GM19468 (cell line): ENCODE data around the gene NPB.
A peak's percentile ranks its signal among the peaks of the same experiment; 100 is the strongest.

Experiments used
- ATAC-seq: cut with Tn5 transposase; IDR thresholded peaks from one replicate; pipeline ENCODE4 v1.9.1; 2021; ENCODE audit warnings: mild to moderate bottlenecking, moderate library complexity, moderate number of reproducible peaks; ENCODE audit not compliant: unreplicated experiment; ENCODE audit errors: extremely low read depth

NPB gene

DNA sequence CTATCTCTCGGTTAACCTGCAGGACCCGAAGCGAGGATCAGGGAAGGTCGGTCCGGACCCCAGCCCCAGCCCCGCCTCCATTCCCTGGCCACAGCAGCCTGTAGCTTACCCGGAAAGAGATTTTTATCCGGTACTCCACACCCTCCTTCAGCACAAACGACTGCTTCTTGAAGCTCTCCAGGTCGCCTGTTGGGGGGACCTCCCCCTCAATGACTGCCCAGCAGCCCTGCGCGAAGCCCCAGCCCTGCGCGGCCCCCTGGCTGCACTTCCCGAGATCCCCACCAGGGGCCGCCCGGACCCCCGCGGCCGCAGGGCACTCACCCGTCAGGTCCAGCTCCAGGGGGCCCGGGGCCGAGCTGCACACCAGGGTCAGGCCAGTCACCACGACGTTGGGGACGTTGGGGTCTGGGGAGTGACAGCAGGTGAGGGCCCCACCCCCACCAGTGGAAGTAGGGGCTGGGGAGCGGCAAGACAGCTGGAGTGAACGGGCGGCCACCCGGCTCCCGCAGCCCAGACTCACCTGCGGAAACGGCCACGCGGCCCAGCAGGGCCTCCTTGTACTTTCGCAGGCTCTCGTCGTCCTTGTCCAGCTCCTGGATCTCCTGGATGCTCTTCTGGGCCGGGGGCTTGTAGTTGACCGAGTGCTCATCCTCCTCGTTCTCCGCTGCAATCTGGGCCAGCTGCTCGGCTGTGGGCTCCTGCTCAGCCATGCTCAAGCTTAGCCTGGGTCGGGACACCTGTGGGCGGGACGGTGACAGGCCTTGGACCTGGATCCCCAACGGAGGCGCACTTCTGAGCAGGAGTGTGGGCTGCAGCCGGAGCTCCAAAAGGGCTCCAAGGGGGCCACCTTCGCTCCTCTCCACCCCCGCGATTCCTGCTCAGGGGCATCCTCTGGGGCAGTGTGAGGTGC lies 32.6 kb upstream of the NPB start:
- no peak for ATAC-seq

GRCh38 chr17:81870131-81870980 lies 31.7 kb upstream of the NPB start:
- ATAC-seq = no peak

DNA sequence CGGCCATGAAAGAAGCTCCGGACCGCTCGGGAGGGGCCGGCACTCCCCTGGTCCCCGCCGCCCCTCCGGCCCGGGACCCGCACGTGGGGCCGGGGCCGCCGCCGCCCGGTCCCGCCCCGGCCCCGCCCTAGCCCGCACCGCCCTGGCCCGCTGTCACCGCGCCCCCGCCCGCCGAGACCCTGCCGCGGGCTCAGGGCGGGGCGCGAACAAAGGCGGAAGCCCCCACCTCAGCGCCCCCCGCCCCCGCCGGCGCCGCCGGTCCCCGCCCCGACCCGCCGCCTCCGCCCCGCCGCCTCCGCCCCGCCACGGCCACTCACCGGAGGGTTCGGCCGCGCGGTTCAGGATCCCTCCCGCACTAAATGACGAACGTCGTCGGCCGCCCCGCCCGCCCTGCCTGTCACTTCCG lies 31.1 kb upstream of the NPB start, which contains the start of gene ARHGDIA:
Gene ARHGDIA, minus strand, starts transcription at position 357 of the 406 bp plus-strand sequence. CDS start 1,407 bp downstream, outside the sequence.
- ATAC-seq = peak; percentile 9

DNA sequence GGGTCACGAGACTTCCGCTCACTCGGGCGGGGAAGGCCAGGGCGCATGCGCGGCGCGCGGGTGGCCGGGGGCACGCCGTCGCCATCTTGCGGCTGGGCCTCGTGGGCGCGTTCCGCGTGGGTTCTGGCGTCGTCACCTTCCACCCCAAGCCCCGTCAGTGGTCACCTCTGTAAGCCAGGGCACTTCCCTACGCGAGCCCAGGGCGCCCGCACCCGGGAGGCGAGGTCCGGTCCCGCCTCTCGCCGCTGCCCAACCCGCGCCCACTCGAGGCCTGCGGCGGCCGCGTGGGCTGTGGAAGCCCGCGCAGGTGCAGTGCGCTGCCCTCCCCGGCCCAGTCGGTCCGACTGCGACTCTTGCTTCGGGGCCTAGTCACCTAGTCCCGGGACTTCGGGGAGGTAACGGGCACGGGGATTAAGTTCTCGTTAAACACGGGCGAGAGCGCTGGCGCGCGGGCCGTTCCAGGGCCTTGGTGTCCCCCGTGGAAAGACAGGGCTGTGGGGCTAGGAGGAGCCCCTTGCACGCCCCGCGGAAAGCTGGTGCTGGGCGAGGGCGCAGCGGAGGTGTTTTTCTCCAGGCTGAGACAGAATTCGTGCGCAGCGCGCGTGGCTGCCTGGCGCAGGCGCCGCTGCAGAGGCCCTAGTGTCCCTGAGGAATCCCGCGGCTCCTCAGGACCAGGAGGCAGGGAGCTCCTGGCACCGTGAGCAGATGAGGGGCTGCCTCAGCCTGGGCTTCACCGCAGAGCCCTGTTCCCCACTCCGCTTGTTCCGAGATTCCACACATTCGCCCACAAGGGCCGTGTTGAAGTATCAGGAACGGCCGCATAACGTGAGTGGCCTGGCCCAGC lies 30.4 kb upstream of the NPB start:
- ATAC-seq = peak; percentile 16

DNA sequence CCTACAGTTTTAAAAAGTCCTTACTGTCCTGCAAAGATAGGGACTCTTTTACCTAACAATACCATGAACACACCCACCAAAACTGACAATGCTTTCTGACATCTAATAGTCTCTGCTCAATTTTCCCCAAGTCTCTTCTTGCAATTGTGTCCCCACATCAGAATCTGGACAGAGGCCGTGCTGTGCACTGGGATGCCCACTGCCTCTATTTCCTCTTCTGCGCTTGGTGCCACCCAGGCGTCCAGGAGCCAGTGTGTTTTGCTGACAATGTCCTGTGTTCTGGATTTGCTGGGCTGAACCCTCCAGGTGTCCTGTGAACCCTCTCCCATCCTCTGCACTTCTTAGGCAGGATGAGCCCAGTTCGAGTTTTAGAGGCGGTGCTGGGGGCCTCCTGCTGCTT lies 24.5 kb upstream of the NPB start:
- ATAC-seq = no peak

DNA sequence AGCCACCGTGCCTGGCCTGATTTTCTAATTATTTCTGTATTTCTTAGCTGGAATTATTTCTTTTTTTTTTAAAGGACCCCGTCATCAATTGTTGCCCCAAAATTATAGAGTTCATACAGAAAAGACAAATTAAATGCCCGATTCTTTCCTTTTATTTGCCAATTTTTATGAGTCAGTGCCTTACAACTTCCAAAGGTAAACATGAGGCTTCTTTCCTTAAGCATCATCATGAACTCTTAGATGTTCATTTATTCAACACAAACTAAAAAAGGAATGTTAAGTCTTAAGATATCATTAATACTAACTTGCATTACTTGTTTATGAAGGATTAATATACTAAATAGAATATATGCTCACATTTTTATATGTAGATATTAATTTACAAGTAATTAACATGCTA lies 23.7 kb upstream of the NPB start:
- ATAC-seq = no peak

DNA sequence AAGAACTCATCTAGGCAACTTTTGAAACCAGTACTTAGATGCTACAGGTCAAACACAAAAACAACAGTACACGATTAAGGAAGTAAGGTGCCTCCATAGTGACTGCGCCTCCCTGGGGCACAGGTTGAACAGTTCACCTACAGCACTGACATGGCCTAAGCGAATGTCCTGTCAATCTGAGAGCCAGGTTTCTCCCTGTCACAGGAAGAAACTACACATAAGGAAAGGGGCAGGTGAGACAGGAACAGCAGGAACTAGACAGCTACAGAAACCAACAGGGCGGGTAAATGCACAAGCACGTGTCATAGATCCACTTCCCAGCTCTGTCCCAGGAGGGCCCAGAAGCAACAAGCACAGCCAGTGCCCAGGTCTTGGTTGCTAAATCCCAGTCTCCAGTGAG lies 22.9 kb upstream of the NPB start:
- no peak for ATAC-seq

- no peak for ATAC-seq
Observed at GRCh38 chr17:81884520-81884919, 17.5 kb upstream of the NPB start.

DNA sequence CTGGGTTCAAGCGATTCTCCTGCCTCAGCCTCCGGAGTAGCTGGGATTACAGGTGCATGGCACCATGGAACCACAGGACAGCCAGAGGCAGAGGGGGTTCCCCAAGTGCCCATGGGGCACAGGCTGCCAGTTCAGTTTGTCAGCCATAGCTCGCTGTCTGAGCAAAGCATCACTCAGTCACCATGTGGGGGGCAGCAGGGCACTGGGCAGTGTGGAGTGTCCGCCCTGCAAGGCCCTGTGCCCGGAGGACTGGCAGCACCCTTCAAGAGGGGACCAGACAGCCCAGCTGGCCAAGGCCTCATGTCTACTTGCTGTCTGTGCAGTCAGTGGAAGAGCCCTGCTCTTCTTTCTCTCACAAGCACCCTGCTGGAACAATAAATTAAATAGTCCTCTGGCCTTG lies 17.1 kb upstream of the NPB start:
- no peak for ATAC-seq

GRCh38 chr17:81885454-81885853 lies 16.6 kb upstream of the NPB start:
- no peak for ATAC-seq

GRCh38 chr17:81885869-81886548 lies 16.0 kb upstream of the NPB start:
- no peak for ATAC-seq

GRCh38 chr17:81888105-81888987 lies 13.7 kb upstream of the NPB start:
- ATAC-seq = no peak

DNA sequence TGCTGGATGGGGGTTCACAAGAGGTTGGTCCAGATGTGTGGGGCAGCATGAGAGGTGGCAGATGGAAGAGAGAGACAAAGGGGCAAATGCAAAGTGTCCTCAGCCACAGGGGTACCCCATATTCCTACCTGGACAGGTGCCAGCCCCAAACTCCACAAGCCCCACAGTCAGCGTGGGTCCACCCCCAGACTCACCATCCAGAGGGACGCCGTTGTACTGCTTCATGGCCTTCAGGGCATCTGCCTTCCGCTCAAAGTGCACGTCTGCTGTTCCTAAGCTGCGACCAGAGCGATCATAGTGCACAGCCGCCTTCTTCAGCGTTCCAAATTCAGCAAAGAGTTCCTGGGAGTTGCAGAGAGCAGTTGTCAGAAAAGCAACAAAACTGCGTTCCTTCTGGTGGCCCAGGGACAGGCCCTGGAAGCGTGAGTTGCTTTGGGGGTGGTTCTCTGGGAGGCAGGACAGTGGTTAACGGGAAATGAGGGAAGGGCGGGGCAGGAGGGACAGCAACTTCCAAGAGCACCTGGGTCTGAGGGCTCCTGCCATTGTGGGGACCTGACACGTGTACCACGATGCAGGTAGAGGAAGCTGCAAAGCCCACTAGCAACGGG lies 12.9 kb upstream of the NPB start:
- no peak for ATAC-seq

DNA sequence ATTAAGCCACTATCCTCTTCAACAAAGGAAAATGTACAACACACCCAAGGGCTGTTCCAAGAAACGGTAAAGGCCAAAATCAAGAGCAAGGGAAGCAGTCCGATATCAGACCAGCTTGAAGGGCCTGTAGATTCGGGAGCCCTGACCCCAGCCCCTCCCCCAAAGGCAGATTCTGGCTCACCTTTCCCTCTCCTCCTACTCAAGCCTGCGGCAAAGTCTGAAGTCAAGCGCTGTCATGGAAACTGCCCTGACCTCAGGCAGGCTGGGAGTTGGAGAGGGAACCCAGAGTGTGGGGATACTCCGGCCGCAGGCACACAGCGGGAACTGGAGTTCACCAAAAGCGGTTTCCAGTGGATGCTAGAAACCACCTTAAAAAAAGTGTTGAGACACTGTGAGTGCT lies 12.4 kb upstream of the NPB start:
- no peak for ATAC-seq

DNA sequence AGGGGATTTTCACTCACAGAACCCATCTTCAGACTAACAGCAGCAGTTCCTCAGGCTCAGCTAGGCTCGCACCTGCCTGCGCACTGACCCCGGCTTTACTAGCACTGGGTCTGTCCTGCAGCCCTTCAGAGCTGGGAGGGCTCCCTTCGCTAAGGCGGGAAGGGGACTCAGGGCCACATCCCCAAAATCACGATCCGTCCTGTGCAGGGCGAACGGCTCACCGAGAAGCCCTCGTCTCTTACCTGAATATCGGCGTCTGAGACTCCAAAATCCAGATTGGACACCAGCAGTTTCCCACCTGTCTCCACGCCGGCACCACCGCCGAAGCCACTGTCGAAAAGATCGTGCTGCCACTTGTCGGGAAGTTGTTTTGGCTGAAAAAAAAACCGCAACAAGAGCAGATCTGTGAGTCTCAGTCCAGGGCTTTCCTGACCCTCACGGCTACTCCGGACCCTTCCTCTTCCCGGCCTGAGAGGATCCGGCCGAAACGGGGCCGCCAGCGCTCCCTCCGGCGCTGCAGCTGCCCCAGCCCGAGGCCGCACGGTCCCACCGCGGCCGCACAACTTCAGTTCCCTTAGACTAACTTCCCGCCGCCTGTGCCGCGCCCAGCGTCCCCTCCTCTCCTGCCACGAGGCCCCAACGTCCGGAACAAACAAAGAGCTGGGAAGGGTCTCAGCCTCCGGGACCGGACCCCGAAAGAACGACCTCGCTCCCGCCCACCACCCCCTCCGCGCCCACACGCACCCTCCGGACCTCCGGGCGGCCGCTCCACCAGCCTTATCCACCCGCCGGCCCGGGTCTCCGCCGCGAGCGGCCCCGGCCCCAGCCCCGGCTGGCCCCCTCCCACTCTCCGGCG lies 11.4 kb upstream of the NPB start:
- ATAC-seq = no peak

DNA sequence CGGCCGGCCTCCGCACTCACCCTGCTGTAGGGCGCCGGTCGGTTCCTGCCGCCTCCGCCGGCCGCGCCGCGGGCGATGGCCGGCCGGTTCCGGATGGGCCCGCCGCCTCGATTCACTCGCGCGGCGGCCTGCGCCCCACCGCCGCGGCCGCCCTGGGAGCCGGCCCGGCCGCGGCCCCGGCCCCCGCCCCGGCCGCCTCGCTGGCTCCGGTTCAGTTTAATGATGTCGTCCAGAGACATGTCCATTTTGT lies 10.8 kb upstream of the NPB start:
- no peak for ATAC-seq

DNA sequence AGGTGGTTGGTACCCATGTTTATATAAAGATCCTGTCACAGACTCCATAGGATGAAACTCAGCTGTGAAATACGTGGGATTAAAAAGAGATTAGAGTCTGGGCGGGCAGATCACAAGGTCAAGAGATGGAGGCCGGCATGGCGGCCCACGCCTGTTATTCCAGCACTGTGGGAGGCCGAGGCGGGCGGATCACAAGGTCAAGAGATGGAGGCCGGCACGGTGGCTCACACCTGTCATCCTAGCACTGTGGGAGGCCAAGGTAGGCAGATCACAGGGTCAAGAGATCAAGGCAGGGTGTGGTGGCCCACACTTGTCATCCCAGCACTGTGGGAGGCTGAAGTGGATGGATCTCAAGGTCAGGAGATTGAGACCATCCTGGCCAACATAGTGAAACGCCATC lies 6.6 kb upstream of the NPB start:
- no peak for ATAC-seq
